WTC11 (cell line): ENCODE results near the gene PSMC3. TPM values are rescaled to one million over a fixed set of nuclear protein-coding genes. Genes with fewer than 3 reads are reported as not detected.

Experiments used
- ATAC-seq: fragments of 200-7000 bp; cut with Tn5 transposase; 2 replicates; pipeline ENCODE4 v1.10.0; 2021; ENCODE audit warnings: mild to moderate bottlenecking, moderate library complexity
- CTCF ChIA-PET: fragments of 300-600 bp; sonication (Branson Sonifier 250); formaldehyde crosslinking; loops from one replicate; lab custom pipeline; 2021; ENCODE audit warnings: antibody characterized with exemption; lab: Charles Lee
- POLR2A ChIA-PET: fragments of 350-600 bp; sonication (Branson Sonifier 250); formaldehyde crosslinking; loops from one replicate; lab custom pipeline; 2021; ENCODE audit warnings: antibody characterized with exemption; lab: Charles Lee
- DNase-seq: peaks from one replicate; pipeline ENCODE4 v3.0.0; 2021; ENCODE audit warnings: low spot score
- H3K27ac Mint-ChIP-seq: 2 replicates; pipeline ENCODE4 v1.8.0; 2021; ENCODE audit warnings: mixed read lengths
- H3K27me3 Mint-ChIP-seq: 2 replicates; pipeline ENCODE4 v1.8.0; 2021; ENCODE audit warnings: low read depth, mild to moderate bottlenecking, moderate library complexity, mixed read lengths
- H3K36me3 Mint-ChIP-seq: 2 replicates; pipeline ENCODE4 v1.8.0; 2021; ENCODE audit warnings: mixed read lengths
- H3K4me1 Mint-ChIP-seq: 2 replicates; pipeline ENCODE4 v1.8.0; 2022; ENCODE audit warnings: mixed read lengths
- H3K4me3 Mint-ChIP-seq: 2 replicates; pipeline ENCODE4 v1.8.0; 2021; ENCODE audit warnings: mild to moderate bottlenecking, moderate library complexity, mixed read lengths
- H3K9me3 Mint-ChIP-seq: 2 replicates; pipeline ENCODE4 v1.8.0; 2021; ENCODE audit warnings: mixed read lengths
- CBFB ChIP-seq: sonication (generic); formaldehyde crosslinking; IDR thresholded peaks from 2 replicates; pipeline ENCODE4 v1.8.1; 2022; ENCODE audit warnings: mild to moderate bottlenecking, low read depth, missing genetic modification reagents
- CREB1 ChIP-seq: sonication (generic); formaldehyde crosslinking; IDR thresholded peaks from 2 replicates; pipeline ENCODE4 v1.8.0; 2023; ENCODE audit warnings: mild to moderate bottlenecking, missing genetic modification reagents
- FOXK1 ChIP-seq: sonication (generic); formaldehyde crosslinking; IDR thresholded peaks from 2 replicates; pipeline ENCODE4 v1.8.0; 2022; ENCODE audit warnings: mild to moderate bottlenecking, moderate library complexity, missing genetic modification reagents
- IRF2 ChIP-seq: sonication (generic); formaldehyde crosslinking; IDR thresholded peaks from 2 replicates; pipeline ENCODE4 v1.8.0; 2022; ENCODE audit warnings: low read depth, missing genetic modification reagents, borderline replicate concordance
- JUN ChIP-seq: sonication (generic); formaldehyde crosslinking; IDR thresholded peaks from 2 replicates; pipeline ENCODE4 v1.8.0; 2023; ENCODE audit warnings: mild to moderate bottlenecking, missing genetic modification reagents
- MAX ChIP-seq: sonication (generic); formaldehyde crosslinking; IDR thresholded peaks from 2 replicates; pipeline ENCODE4 v1.8.0; 2022; ENCODE audit warnings: mild to moderate bottlenecking, missing genetic modification reagents
- MLX ChIP-seq: sonication (generic); formaldehyde crosslinking; IDR thresholded peaks from 2 replicates; pipeline ENCODE4 v1.8.1; 2023; ENCODE audit warnings: mild to moderate bottlenecking, missing genetic modification reagents, moderate library complexity
- MXD4 ChIP-seq: fragments of 250-450 bp; sonication (Bioruptor Pico); IDR thresholded peaks from 2 replicates; pipeline ENCODE4 v1.8.0; 2021; ENCODE audit warnings: mild to moderate bottlenecking, moderate library complexity, borderline replicate concordance
- NFATC4 ChIP-seq: fragments of 250-450 bp; sonication (Bioruptor Pico); IDR thresholded peaks from 2 replicates; pipeline ENCODE4 v1.9.0; 2021; ENCODE audit warnings: mild to moderate bottlenecking
- NFYB ChIP-seq: sonication (generic); formaldehyde crosslinking; conservative IDR thresholded peaks from 2 replicates; pipeline ENCODE4 v1.8.0; 2022; ENCODE audit warnings: low read depth, missing genetic modification reagents
- RORB ChIP-seq: fragments of 250-450 bp; sonication (Bioruptor Pico); IDR thresholded peaks from 2 replicates; pipeline ENCODE4 v1.9.0; 2021; ENCODE audit warnings: mild to moderate bottlenecking
- SMAD3 ChIP-seq: sonication (generic); formaldehyde crosslinking; IDR thresholded peaks from 2 replicates; pipeline ENCODE4 v1.8.0; 2022; ENCODE audit warnings: missing genetic modification reagents, mild to moderate bottlenecking, borderline replicate concordance
- SMAD4 ChIP-seq: sonication (generic); formaldehyde crosslinking; IDR thresholded peaks from 2 replicates; pipeline ENCODE4 v1.8.0; 2022; ENCODE audit warnings: mild to moderate bottlenecking, missing genetic modification reagents
- TEAD4 ChIP-seq: sonication (generic); formaldehyde crosslinking; IDR thresholded peaks from 2 replicates; pipeline ENCODE4 v1.8.0; 2022; ENCODE audit warnings: mild to moderate bottlenecking, missing genetic modification reagents
- ZNF281 ChIP-seq: sonication (generic); formaldehyde crosslinking; IDR thresholded peaks from 2 replicates; pipeline ENCODE4 v1.8.0; 2023; ENCODE audit warnings: mild to moderate bottlenecking, missing genetic modification reagents
- ZNF425 ChIP-seq: fragments of 250-450 bp; sonication (Bioruptor Pico); conservative IDR thresholded peaks from 2 replicates; pipeline ENCODE4 v1.9.0; 2021; ENCODE audit warnings: mild to moderate bottlenecking
- total RNA-seq: library from RNA; stranded (reverse); gene quantifications from 3 replicates; pipeline ENCODE4 v1.2.3, GENCODE V29; 2021
- TF ChIP-seq, protein P1 (sequence below): fragments of 250-450 bp; sonication (Bioruptor Pico); IDR thresholded peaks from 2 replicates; pipeline ENCODE4 v1.9.0; 2021; ENCODE audit warnings: mild to moderate bottlenecking
- TF ChIP-seq, protein P2 (sequence below): sonication (generic); formaldehyde crosslinking; IDR thresholded peaks from 2 replicates; pipeline ENCODE4 v1.8.0; 2023; ENCODE audit warnings: missing genetic modification reagents
- TF ChIP-seq, protein P3 (sequence below): sonication (generic); formaldehyde crosslinking; IDR thresholded peaks from 2 replicates; pipeline ENCODE4 v1.8.0; 2023; ENCODE audit warnings: missing genetic modification reagents, mild to moderate bottlenecking, borderline replicate concordance

PSMC3 gene
- total RNA-seq, 1 experiment from 2014 or later: 162 TPM

GRCh38 chr11:47466701-47467250, 40.5 kb upstream of the PSMC3 start (continued):
- TF ChIP-seq, protein P1, sequence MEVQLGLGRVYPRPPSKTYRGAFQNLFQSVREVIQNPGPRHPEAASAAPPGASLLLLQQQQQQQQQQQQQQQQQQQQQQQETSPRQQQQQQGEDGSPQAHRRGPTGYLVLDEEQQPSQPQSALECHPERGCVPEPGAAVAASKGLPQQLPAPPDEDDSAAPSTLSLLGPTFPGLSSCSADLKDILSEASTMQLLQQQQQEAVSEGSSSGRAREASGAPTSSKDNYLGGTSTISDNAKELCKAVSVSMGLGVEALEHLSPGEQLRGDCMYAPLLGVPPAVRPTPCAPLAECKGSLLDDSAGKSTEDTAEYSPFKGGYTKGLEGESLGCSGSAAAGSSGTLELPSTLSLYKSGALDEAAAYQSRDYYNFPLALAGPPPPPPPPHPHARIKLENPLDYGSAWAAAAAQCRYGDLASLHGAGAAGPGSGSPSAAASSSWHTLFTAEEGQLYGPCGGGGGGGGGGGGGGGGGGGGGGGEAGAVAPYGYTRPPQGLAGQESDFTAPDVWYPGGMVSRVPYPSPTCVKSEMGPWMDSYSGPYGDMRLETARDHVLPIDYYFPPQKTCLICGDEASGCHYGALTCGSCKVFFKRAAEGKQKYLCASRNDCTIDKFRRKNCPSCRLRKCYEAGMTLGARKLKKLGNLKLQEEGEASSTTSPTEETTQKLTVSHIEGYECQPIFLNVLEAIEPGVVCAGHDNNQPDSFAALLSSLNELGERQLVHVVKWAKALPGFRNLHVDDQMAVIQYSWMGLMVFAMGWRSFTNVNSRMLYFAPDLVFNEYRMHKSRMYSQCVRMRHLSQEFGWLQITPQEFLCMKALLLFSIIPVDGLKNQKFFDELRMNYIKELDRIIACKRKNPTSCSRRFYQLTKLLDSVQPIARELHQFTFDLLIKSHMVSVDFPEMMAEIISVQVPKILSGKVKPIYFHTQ (CRISPR knock-in tag): no peak
- TF ChIP-seq MAX (no peak), MLX (CRISPR knock-in tag) (no peak), NFATC4 (no peak), NFYB (no peak), FOXK1 (CRISPR knock-in tag) (no peak), ZNF281 (CRISPR knock-in tag) (no peak), ZNF425 (CRISPR knock-in tag) (no peak), JUN (CRISPR knock-in tag) (no peak), CBFB (CRISPR knock-in tag) (no peak), MXD4 (no peak)
- TF ChIP-seq, all 79 proteins: peak for 0

GRCh38 chr11:47466201-47466600, 40.0 kb upstream of the PSMC3 start:
- ATAC-seq (no peak), DNase-seq (no peak)
- Mint-ChIP-seq H3K4me3 (no peak overlapping the region), H3K36me3 (peaks cover 19% of the 10 kb centered on the region), H3K27ac (peak overlapping the region; percentile 61), H3K4me1 (peaks cover 61% of the 10 kb centered on the region), H3K27me3 (no peaks in the 10 kb centered on the region), H3K9me3 (no peaks in the 10 kb centered on the region)
- CTCF ChIA-PET: interaction anchor here (1.6 kb wide), 1 partner anchor 12 kb away, joined by 8 read pairs; no protein-coding TSS in a partner anchor
- POLR2A ChIA-PET: no interaction called here
- TF ChIP-seq CREB1 (CRISPR knock-in tag) (no peak), ZNF281 (CRISPR knock-in tag) (no peak), TEAD4 (CRISPR knock-in tag) (no peak), RORB (CRISPR knock-in tag) (no peak), IRF2 (CRISPR knock-in tag) (no peak), SMAD4 (no peak), MXD4 (no peak), SMAD3 (CRISPR knock-in tag) (no peak)
- TF ChIP-seq, protein P2, sequence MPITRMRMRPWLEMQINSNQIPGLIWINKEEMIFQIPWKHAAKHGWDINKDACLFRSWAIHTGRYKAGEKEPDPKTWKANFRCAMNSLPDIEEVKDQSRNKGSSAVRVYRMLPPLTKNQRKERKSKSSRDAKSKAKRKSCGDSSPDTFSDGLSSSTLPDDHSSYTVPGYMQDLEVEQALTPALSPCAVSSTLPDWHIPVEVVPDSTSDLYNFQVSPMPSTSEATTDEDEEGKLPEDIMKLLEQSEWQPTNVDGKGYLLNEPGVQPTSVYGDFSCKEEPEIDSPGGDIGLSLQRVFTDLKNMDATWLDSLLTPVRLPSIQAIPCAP (CRISPR knock-in tag): no peak
- TF ChIP-seq, protein P3, sequence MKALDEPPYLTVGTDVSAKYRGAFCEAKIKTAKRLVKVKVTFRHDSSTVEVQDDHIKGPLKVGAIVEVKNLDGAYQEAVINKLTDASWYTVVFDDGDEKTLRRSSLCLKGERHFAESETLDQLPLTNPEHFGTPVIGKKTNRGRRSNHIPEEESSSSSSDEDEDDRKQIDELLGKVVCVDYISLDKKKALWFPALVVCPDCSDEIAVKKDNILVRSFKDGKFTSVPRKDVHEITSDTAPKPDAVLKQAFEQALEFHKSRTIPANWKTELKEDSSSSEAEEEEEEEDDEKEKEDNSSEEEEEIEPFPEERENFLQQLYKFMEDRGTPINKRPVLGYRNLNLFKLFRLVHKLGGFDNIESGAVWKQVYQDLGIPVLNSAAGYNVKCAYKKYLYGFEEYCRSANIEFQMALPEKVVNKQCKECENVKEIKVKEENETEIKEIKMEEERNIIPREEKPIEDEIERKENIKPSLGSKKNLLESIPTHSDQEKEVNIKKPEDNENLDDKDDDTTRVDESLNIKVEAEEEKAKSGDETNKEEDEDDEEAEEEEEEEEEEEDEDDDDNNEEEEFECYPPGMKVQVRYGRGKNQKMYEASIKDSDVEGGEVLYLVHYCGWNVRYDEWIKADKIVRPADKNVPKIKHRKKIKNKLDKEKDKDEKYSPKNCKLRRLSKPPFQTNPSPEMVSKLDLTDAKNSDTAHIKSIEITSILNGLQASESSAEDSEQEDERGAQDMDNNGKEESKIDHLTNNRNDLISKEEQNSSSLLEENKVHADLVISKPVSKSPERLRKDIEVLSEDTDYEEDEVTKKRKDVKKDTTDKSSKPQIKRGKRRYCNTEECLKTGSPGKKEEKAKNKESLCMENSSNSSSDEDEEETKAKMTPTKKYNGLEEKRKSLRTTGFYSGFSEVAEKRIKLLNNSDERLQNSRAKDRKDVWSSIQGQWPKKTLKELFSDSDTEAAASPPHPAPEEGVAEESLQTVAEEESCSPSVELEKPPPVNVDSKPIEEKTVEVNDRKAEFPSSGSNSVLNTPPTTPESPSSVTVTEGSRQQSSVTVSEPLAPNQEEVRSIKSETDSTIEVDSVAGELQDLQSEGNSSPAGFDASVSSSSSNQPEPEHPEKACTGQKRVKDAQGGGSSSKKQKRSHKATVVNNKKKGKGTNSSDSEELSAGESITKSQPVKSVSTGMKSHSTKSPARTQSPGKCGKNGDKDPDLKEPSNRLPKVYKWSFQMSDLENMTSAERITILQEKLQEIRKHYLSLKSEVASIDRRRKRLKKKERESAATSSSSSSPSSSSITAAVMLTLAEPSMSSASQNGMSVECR (CRISPR knock-in tag): no peak
